Measurements from ENCODE around the gene PTCSC3.

PTCSC3 gene

GRCh38 chr14:36207500-36207899, 31.0 kb upstream of the PTCSC3 start:
- intact Hi-C loops (cut with micrococcal nuclease) = loop anchor here (5.0 kb wide), 1 partner anchor 350 kb away; no protein-coding TSS in a partner anchor

GRCh38 chr14:36204461-36205073, 28.0 kb upstream of the PTCSC3 start:
- intact Hi-C loops (cut with micrococcal nuclease) = loop anchor here (5.0 kb wide), 1 partner anchor 353 kb away; no protein-coding TSS in a partner anchor
- Mint-ChIP-seq H3K27me3 (no peaks in the 10 kb centered on the region), H3K9me3 (no peaks in the 10 kb centered on the region)

More at GRCh38 chr14:36207500-36207899, 31.0 kb upstream of the PTCSC3 start:
- no peaks in the 10 kb centered on the region for H3K36me3 Mint-ChIP-seq (ENCODE audit: low read depth)
- H3K4me1 Mint-ChIP-seq (ENCODE audit: low read depth) = no peaks in the 10 kb centered on the region
- H3K27ac Mint-ChIP-seq = no peak overlapping the region
- no peaks in the 10 kb centered on the region for H3K9me3 Mint-ChIP-seq
- no peak overlapping the region for H3K4me3 Mint-ChIP-seq
- peaks cover 1% of the 10 kb centered on the region for H3K27me3 Mint-ChIP-seq

GRCh38 chr14:36198378-36198777, 21.9 kb upstream of the PTCSC3 start:
- H3K36me3 Mint-ChIP-seq (ENCODE audit: low read depth) = no peaks in the 10 kb centered on the region
- no peak overlapping the region for H3K27ac Mint-ChIP-seq
- intact Hi-C loops (cut with micrococcal nuclease) = no loop called here
- no peaks in the 10 kb centered on the region for H3K9me3 Mint-ChIP-seq
- peaks cover 1% of the 10 kb centered on the region for H3K27me3 Mint-ChIP-seq
- no peak overlapping the region for H3K4me3 Mint-ChIP-seq
- no peaks in the 10 kb centered on the region for H3K4me1 Mint-ChIP-seq (ENCODE audit: low read depth)

More at GRCh38 chr14:36204461-36205073, 28.0 kb upstream of the PTCSC3 start:
- Mint-ChIP-seq H3K36me3 (ENCODE audit: low read depth) (no peaks in the 10 kb centered on the region), H3K27ac (no peak overlapping the region), H3K4me1 (ENCODE audit: low read depth) (no peaks in the 10 kb centered on the region), H3K4me3 (no peak overlapping the region)

GRCh38 chr14:36194663-36195062, 18.1 kb upstream of the PTCSC3 start:
- intact Hi-C loops (cut with micrococcal nuclease) = no loop called here

GRCh38 chr14:36192530-36192929, 16.0 kb upstream of the PTCSC3 start:
- intact Hi-C loops (cut with micrococcal nuclease) = no loop called here
- no peaks in the 10 kb centered on the region for H3K4me1 Mint-ChIP-seq (ENCODE audit: low read depth)
- no peak overlapping the region for H3K27ac Mint-ChIP-seq
- H3K36me3 Mint-ChIP-seq (ENCODE audit: low read depth) = no peaks in the 10 kb centered on the region
- H3K27me3 Mint-ChIP-seq = peaks cover 1% of the 10 kb centered on the region
- H3K4me3 Mint-ChIP-seq = no peak overlapping the region
- H3K9me3 Mint-ChIP-seq = no peaks in the 10 kb centered on the region

More at GRCh38 chr14:36194663-36195062, 18.1 kb upstream of the PTCSC3 start:
- peaks cover 1% of the 10 kb centered on the region for H3K27me3 Mint-ChIP-seq
- no peaks in the 10 kb centered on the region for H3K9me3 Mint-ChIP-seq
- H3K4me1 Mint-ChIP-seq (ENCODE audit: low read depth) = no peaks in the 10 kb centered on the region
- H3K27ac Mint-ChIP-seq = no peak overlapping the region
- H3K36me3 Mint-ChIP-seq (ENCODE audit: low read depth) = no peaks in the 10 kb centered on the region
- H3K4me3 Mint-ChIP-seq = no peak overlapping the region

DNA sequence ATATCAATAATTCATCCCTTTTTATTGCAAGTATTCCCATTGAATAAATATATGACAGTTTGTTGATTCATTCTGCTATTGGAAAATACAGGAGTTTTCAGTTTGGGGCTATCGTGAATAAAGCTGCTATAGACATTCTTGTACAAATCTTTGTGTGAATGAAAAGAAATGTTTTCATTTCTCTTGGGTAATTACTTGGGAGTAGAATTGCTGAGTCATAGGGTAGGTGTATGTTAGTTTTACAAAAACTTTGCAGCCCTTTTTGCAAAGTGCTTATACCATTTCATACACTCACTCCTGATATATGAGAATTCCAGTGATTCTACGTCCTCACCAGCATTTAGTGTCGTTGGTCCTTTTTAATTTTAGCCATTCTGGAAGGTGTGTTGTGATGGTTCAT, 6.9 kb upstream of the PTCSC3 start:
- Mint-ChIP-seq H3K27me3 (no peaks in the 10 kb centered on the region), H3K4me3 (no peak overlapping the region), H3K9me3 (no peaks in the 10 kb centered on the region), H3K36me3 (ENCODE audit: low read depth) (no peaks in the 10 kb centered on the region), H3K27ac (no peak overlapping the region), H3K4me1 (ENCODE audit: low read depth) (no peaks in the 10 kb centered on the region)
- intact Hi-C loops (cut with micrococcal nuclease) = no loop called here

DNA sequence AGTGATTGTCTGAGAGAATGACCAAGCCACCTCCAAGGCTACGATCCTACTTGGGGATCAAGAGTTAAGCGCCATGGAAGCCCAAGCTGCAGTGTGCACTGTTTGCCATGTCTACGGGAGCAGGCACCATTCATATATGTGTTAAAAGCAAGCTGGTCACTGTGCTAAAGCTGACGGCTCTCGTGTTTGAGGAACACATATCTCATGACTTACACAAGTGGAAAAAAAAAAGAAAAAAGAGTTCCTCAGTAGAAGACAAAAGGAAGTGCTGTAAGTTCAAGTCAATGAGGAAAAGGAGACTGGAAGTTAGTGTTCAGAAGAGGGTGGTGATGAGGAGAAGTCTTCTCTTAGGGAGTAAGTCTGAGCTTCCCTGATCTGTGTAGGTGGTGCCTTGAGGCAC, 4.9 kb upstream of the PTCSC3 start:
- Mint-ChIP-seq H3K4me1 (ENCODE audit: low read depth) (no peaks in the 10 kb centered on the region), H3K27ac (no peak overlapping the region), H3K27me3 (no peaks in the 10 kb centered on the region), H3K9me3 (no peaks in the 10 kb centered on the region), H3K36me3 (ENCODE audit: low read depth) (no peaks in the 10 kb centered on the region), H3K4me3 (no peak overlapping the region)
- intact Hi-C loops (cut with micrococcal nuclease) = no loop called here

DNA sequence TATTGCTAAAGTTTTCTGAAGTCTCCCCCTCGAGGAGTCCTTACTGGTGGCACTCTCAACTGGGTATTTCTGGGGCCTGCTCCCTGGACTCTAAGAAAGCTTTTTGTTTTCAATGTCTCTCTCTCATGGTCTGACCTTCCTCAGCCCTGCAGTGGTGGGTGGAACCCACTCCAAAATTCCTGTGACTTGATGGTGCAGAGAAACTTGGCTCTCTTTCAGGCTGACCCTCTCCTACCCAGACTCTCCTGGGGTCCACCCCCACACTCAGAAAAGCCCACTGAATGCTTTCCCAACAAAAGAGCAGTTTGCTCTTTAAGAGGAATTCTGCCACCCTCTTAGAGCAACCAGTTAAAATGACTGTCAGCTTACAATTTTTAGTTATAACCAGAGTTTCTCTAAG, 967 bp upstream of the PTCSC3 start:
- Mint-ChIP-seq H3K36me3 (ENCODE audit: low read depth) (no peaks in the 10 kb centered on the region), H3K4me3 (no peak overlapping the region), H3K27ac (no peak overlapping the region), H3K4me1 (ENCODE audit: low read depth) (no peaks in the 10 kb centered on the region), H3K27me3 (peaks cover 5% of the 10 kb centered on the region), H3K9me3 (no peaks in the 10 kb centered on the region)
- intact Hi-C loops (cut with micrococcal nuclease) = no loop called here

GRCh38 chr14:36174767-36175424, 1.6 kb downstream of the PTCSC3 start:
- Mint-ChIP-seq H3K27me3 (peaks cover 5% of the 10 kb centered on the region), H3K4me1 (ENCODE audit: low read depth) (no peaks in the 10 kb centered on the region), H3K4me3 (no peak overlapping the region), H3K36me3 (ENCODE audit: low read depth) (no peaks in the 10 kb centered on the region), H3K9me3 (no peaks in the 10 kb centered on the region), H3K27ac (no peak overlapping the region)
- intact Hi-C loops (cut with micrococcal nuclease) = no loop called here

GRCh38 chr14:36173161-36173560, 3.4 kb downstream of the PTCSC3 start:
- Mint-ChIP-seq H3K4me1 (ENCODE audit: low read depth) (no peaks in the 10 kb centered on the region), H3K9me3 (no peaks in the 10 kb centered on the region), H3K4me3 (no peak overlapping the region), H3K27me3 (peaks cover 5% of the 10 kb centered on the region), H3K27ac (no peak overlapping the region), H3K36me3 (ENCODE audit: low read depth) (no peaks in the 10 kb centered on the region)
- intact Hi-C loops (cut with micrococcal nuclease) = no loop called here

- H3K36me3 Mint-ChIP-seq (ENCODE audit: low read depth) = no peaks in the 10 kb centered on the region
- H3K4me3 Mint-ChIP-seq = no peak overlapping the region
- no peaks in the 10 kb centered on the region for H3K9me3 Mint-ChIP-seq
- no peaks in the 10 kb centered on the region for H3K4me1 Mint-ChIP-seq (ENCODE audit: low read depth)
- intact Hi-C loops (cut with micrococcal nuclease) = no loop called here
- H3K27ac Mint-ChIP-seq = no peak overlapping the region
- H3K27me3 Mint-ChIP-seq = peaks cover 5% of the 10 kb centered on the region
Measured at GRCh38 chr14:36171607-36172006, 4.9 kb downstream of the PTCSC3 start.

DNA sequence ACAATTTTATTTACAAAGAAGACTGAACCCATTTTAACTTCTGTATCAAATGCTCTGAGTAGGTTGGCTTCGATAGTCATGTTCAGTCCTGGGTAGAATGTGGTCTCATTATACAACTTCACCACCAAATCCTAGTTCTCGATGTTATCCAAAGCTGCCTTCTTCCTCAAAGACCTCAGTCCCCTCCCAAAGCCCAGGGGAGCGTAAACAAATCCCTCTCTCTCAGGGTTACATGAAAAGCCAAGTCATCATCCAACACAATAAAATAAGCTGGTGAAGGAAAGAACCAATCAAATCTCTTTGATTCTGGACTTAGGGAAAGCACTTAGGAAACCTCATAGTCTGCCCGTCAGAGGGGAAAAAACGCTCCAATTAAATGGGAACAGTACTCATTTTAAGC, 9.1 kb downstream of the PTCSC3 start:
- Mint-ChIP-seq H3K9me3 (no peaks in the 10 kb centered on the region), H3K27ac (no peak overlapping the region), H3K4me1 (ENCODE audit: low read depth) (no peaks in the 10 kb centered on the region), H3K4me3 (no peak overlapping the region), H3K27me3 (no peaks in the 10 kb centered on the region), H3K36me3 (ENCODE audit: low read depth) (no peaks in the 10 kb centered on the region)
- intact Hi-C loops (cut with micrococcal nuclease) = no loop called here

DNA sequence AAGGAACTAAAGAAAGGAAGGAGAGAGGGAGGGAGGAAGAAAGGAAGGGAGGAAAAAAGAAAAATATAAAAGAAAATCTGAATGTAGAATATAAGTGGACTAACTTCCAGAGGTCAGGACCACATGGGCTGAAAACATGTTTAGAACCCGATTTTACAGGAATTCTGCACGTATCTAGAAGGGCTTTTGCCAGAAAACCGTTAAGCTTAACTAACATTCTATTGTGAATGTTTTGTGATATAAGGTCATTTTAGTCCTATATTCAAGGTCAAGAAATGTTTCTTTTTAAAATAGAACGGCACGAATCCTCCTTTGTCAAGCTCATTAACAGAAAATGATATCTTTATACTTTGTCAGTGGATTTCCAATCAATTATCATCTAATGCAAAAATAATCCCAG, 13.1 kb downstream of the PTCSC3 start:
- H3K4me1 Mint-ChIP-seq (ENCODE audit: low read depth) = no peaks in the 10 kb centered on the region
- H3K4me3 Mint-ChIP-seq = no peak overlapping the region
- no peaks in the 10 kb centered on the region for H3K36me3 Mint-ChIP-seq (ENCODE audit: low read depth)
- H3K9me3 Mint-ChIP-seq = no peaks in the 10 kb centered on the region
- intact Hi-C loops (cut with micrococcal nuclease) = no loop called here
- H3K27me3 Mint-ChIP-seq = no peaks in the 10 kb centered on the region
- H3K27ac Mint-ChIP-seq = no peak overlapping the region

DNA sequence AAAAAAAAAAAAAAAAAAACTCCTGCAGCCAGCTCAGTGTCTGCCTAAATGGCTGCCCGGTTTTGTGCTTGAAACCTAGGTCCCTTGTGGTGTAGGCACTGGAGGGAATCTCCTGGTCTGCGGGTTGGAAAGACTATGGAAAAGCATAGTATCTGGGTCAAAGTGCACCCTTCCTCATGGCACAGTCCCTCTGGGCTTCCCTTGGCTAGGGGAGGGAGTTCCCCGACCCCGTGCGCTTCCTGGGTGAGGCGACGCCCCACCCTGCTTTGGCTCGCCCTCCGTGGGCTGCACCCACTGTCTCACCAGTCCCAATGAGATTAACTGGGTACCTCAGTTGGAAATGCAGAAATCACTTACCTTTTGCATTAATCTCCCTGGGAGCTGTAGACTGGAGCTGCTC, 14.3 kb downstream of the PTCSC3 start:
- Mint-ChIP-seq H3K9me3 (no peaks in the 10 kb centered on the region), H3K4me3 (no peak overlapping the region), H3K27me3 (no peaks in the 10 kb centered on the region), H3K4me1 (ENCODE audit: low read depth) (no peaks in the 10 kb centered on the region), H3K36me3 (ENCODE audit: low read depth) (no peaks in the 10 kb centered on the region), H3K27ac (no peak overlapping the region)
- intact Hi-C loops (cut with micrococcal nuclease) = no loop called here

DNA sequence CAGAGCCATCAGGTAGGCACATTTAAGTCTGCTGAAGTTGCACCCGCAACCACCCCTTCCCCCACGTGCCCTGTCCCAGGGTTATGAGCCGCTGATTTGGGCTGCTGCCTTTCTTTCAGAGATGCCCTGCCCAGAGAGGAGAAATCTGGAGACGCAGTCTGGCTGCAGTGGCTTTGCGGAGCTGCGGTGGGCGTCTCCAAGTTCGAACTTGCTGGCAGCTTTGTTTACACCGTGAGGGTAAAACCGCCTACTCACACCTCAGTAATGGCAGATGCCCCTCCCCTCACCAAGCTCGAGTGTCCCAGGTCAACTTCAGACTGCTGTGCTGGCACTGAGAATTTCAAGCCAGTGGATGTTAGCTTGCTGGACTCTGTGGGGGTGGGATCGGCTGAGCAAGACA, 14.7 kb downstream of the PTCSC3 start:
- Mint-ChIP-seq H3K4me3 (no peak overlapping the region), H3K9me3 (no peaks in the 10 kb centered on the region), H3K27me3 (no peaks in the 10 kb centered on the region), H3K4me1 (ENCODE audit: low read depth) (no peaks in the 10 kb centered on the region), H3K27ac (no peak overlapping the region), H3K36me3 (ENCODE audit: low read depth) (no peaks in the 10 kb centered on the region)
- intact Hi-C loops (cut with micrococcal nuclease) = no loop called here
